ENCODE measurements around the gene COPS6.
"Not testable (repeated sequence)": the region's sequence is repeated elsewhere in the genome, so short reads cannot be mapped to it uniquely, and the experiment has no call there.

COPS6 gene

GRCh38 chr7:100128637-100128963, 39.8 kb downstream of the COPS6 start:
- ChIA-PET CTCF (interaction anchor here (0.6 kb wide), 1 partner anchor 46 kb away, joined by 3 read pairs; no protein-coding TSS in a partner anchor), POLR2A (interaction anchor here (0.6 to 2.7 kb wide), 10 partner anchors 12 to 149 kb away, joined by 3 to 16 read pairs (median 4); partner anchors contain the start of genes AP4M1, LAMTOR4, MCM7 and ZKSCAN1)
- no peak for DNase-seq (ENCODE audit: extremely low spot score)
- no peak for TF ChIP-seq TARDBP (IDR thresholded peaks at IDR 0.05)
- TF ChIP-seq FOXM1 (IDR thresholded peaks at IDR 0.05; ENCODE audit: borderline replicate concordance): no peak
- no peak for TF ChIP-seq HDGF (IDR thresholded peaks at IDR 0.05; ENCODE audit: borderline replicate concordance)
- TF ChIP-seq BHLHE40 (IDR thresholded peaks at IDR 0.05; ENCODE audit: borderline replicate concordance): no peak
- no peak for TF ChIP-seq ZNF384 (IDR thresholded peaks at IDR 0.05)
- TF ChIP-seq LEF1 (IDR thresholded peaks at IDR 0.05; ENCODE audit: borderline replicate concordance): no peak
- TF ChIP-seq PKNOX1 (IDR thresholded peaks at IDR 0.05): no peak
- TF ChIP-seq ELF4 (IDR thresholded peaks at IDR 0.05): no peak
- no peak for TF ChIP-seq FOXK2 (IDR thresholded peaks at IDR 0.05)
- TF ChIP-seq SUZ12 (IDR thresholded peaks at IDR 0.05): no peak
- TF ChIP-seq NFRKB (IDR thresholded peaks at IDR 0.05): no peak
- no peak for TF ChIP-seq L3MBTL2 (conservative IDR thresholded peaks at IDR 0.05)
- TF ChIP-seq ARNT (IDR thresholded peaks at IDR 0.05): no peak
- no peak for TF ChIP-seq SP1 (IDR thresholded peaks at IDR 0.05)

- ChIA-PET CTCF (interaction anchor here (0.7 to 1.8 kb wide), 10 partner anchors 9 to 298 kb away, joined by 3 to 8 read pairs (median 6); partner anchors contain the start of genes GAL3ST4, LAMTOR4 and ZCWPW1), POLR2A (interaction anchor here (1.0 to 2.7 kb wide), 4 partner anchors 8 to 118 kb away, joined by 3 to 16 read pairs (median 3); partner anchors contain the start of genes AP4M1 and MCM7)
- DNase-seq (ENCODE audit: extremely low spot score): not testable (repeated sequence)
These were observed 41.4 kb downstream of the COPS6 start for GRCh38 chr7:100130220-100130607.

GRCh38 chr7:100130608-100131453, 42.1 kb downstream of the COPS6 start:
- CTCF ChIA-PET: interaction anchor here (0.7 to 1.8 kb wide), 13 partner anchors 8 to 298 kb away, joined by 3 to 8 read pairs (median 5); partner anchors contain the start of genes GAL3ST4, LAMTOR4 and ZCWPW1
- POLR2A ChIA-PET: interaction anchor here (1.0 to 2.7 kb wide), 5 partner anchors 8 to 119 kb away, joined by 3 to 16 read pairs (median 3); partner anchors contain the start of genes AP4M1, MCM7 and ZKSCAN1
- TF ChIP-seq FOXM1 (IDR thresholded peaks at IDR 0.05; ENCODE audit: borderline replicate concordance) (no peak), ARNT (IDR thresholded peaks at IDR 0.05) (no peak), L3MBTL2 (conservative IDR thresholded peaks at IDR 0.05) (0 out of 2 replicates have a peak, but pooled peaks have one; percentile 18)
- DNase-seq (ENCODE audit: extremely low spot score): peak; percentile 77

- TF ChIP-seq NFRKB (IDR thresholded peaks at IDR 0.05) (no peak), ELF4 (IDR thresholded peaks at IDR 0.05) (no peak), HDGF (IDR thresholded peaks at IDR 0.05; ENCODE audit: borderline replicate concordance) (no peak), ZNF384 (IDR thresholded peaks at IDR 0.05) (no peak), FOXM1 (IDR thresholded peaks at IDR 0.05; ENCODE audit: borderline replicate concordance) (no peak), SP1 (IDR thresholded peaks at IDR 0.05) (no peak), FOXK2 (IDR thresholded peaks at IDR 0.05) (no peak), PKNOX1 (IDR thresholded peaks at IDR 0.05) (no peak)
- ChIA-PET CTCF (interaction anchor here (0.6 to 1.9 kb wide), 11 partner anchors 9 to 279 kb away, joined by 3 to 13 read pairs (median 6); partner anchors contain the start of gene PVRIG), POLR2A (interaction anchor here (0.7 to 1.4 kb wide), 5 partner anchors 16 to 215 kb away, joined by 3 to 9 read pairs (median 3); partner anchors contain the start of genes AP4M1, LAMTOR4 and MCM7)
- no peak for DNase-seq (ENCODE audit: extremely low spot score)
These were observed 43.4 kb downstream of the COPS6 start for GRCh38 chr7:100132126-100132525.

GRCh38 chr7:100132697-100133151, 44.0 kb downstream of the COPS6 start:
- POLR2A ChIA-PET: interaction anchor here (0.7 to 1.4 kb wide), 5 partner anchors 16 to 214 kb away, joined by 3 to 9 read pairs (median 3); partner anchors contain the start of genes AP4M1, LAMTOR4 and MCM7
- DNase-seq (ENCODE audit: extremely low spot score): peak; percentile 78

More at GRCh38 chr7:100132697-100133151, 44.0 kb downstream of the COPS6 start:
- TF ChIP-seq BHLHE40 (IDR thresholded peaks at IDR 0.05; ENCODE audit: borderline replicate concordance) (no peak), LEF1 (IDR thresholded peaks at IDR 0.05; ENCODE audit: borderline replicate concordance) (no peak), FOXM1 (IDR thresholded peaks at IDR 0.05; ENCODE audit: borderline replicate concordance) (no peak), PKNOX1 (IDR thresholded peaks at IDR 0.05) (no peak), HDGF (IDR thresholded peaks at IDR 0.05; ENCODE audit: borderline replicate concordance) (no peak)
- CTCF ChIA-PET: interaction anchor here (0.6 to 1.9 kb wide), 14 partner anchors 8 to 279 kb away, joined by 3 to 13 read pairs (median 6); partner anchors contain the start of genes LAMTOR4 and PVRIG

Measured in HEK293T (cell line).